Left forelimb (tissue), 1 donor: ENCODE measurements around the gene ITGBL1.
A peak's percentile ranks its signal among the peaks of the same experiment; 100 is the strongest.

Experiments
- DNase-seq: peaks from one replicate; pipeline ENCODE4 v3.0.0-alpha.2; 2018; ENCODE audit warnings: low spot score

Gene ITGBL1

GRCh38 chr13:101452519-101453485 lies at the start of gene ITGBL1:
Gene ITGBL1 (plus strand): TSS chr13:101452675. CDS start chr13:101452834, 159 bp downstream.
- no peak for DNase-seq

GRCh38 chr13:101406791-101407190 lies 45.7 kb upstream of the ITGBL1 start:
- DNase-seq: no peak

GRCh38 chr13:101408154-101408553 lies 44.3 kb upstream of the ITGBL1 start:
- no peak for DNase-seq

GRCh38 chr13:101408992-101409656 lies 43.4 kb upstream of the ITGBL1 start:
- DNase-seq: no peak

- no peak for DNase-seq
Measured at GRCh38 chr13:101412076-101412475, 40.4 kb upstream of the ITGBL1 start.

GRCh38 chr13:101415358-101416174 lies 36.9 kb upstream of the ITGBL1 start:
- no peak for DNase-seq

GRCh38 chr13:101416181-101417042 lies 36.1 kb upstream of the ITGBL1 start, which contains the start of gene NALCN:
Gene NALCN (minus strand): TSS chr13:101416508. CDS start chr13:101399126, 17,382 bp downstream.
- peak; percentile 68 for DNase-seq

GRCh38 chr13:101417043-101417406 lies 35.5 kb upstream of the ITGBL1 start:
- DNase-seq: no peak

- DNase-seq: no peak
Measured at GRCh38 chr13:101417501-101417900, 35.0 kb upstream of the ITGBL1 start.

GRCh38 chr13:101423872-101424271 lies 28.6 kb upstream of the ITGBL1 start:
- no peak for DNase-seq

- DNase-seq: no peak
Measured at GRCh38 chr13:101424381-101425155, 27.9 kb upstream of the ITGBL1 start.

- no peak for DNase-seq
Measured at GRCh38 chr13:101425156-101425471, 27.4 kb upstream of the ITGBL1 start.

GRCh38 chr13:101425623-101426022 lies 26.9 kb upstream of the ITGBL1 start:
- no peak for DNase-seq

GRCh38 chr13:101429733-101430132 lies 22.7 kb upstream of the ITGBL1 start:
- DNase-seq: no peak

GRCh38 chr13:101433895-101434294 lies 18.6 kb upstream of the ITGBL1 start:
- DNase-seq: no peak

GRCh38 chr13:101434486-101434885 lies 18.0 kb upstream of the ITGBL1 start:
- DNase-seq: no peak

GRCh38 chr13:101447852-101448251 lies 4.6 kb upstream of the ITGBL1 start:
- DNase-seq: no peak

GRCh38 chr13:101449790-101450748 lies 2.4 kb upstream of the ITGBL1 start:
- no peak for DNase-seq

GRCh38 chr13:101450749-101451130 lies 1.7 kb upstream of the ITGBL1 start:
- no peak for DNase-seq
